ENCODE data around the gene SPNS3. TPM values are rescaled to one million over a fixed set of nuclear protein-coding genes. Genes with fewer than 3 reads are reported as not detected.

The SPNS3 gene
- total and polyA plus RNA-seq, 4 donors = 0.40 to 1.6 (median 0.52) TPM

GRCh38 chr17:4453812-4454591, 20.3 kb downstream of the SPNS3 start:
- no peak for TF ChIP-seq CTCF (IDR thresholded peaks at IDR 0.05; ENCODE audit: control extremely low read depth, extremely low read depth)
- H3K36me3 ChIP-seq (ENCODE audit: control insufficient read depth in 4 of 4, insufficient read depth in 4 of 4, low read length in 4 of 4) = no peaks in the 10 kb centered on the region
- no peaks in the 10 kb centered on the region for H3K27me3 ChIP-seq (ENCODE audit: control insufficient read depth in 3 of 3, insufficient read depth in 3 of 3, low read length in 2 of 3)
- ATAC-seq (ENCODE audit: insufficient read depth, low FRiP score) (no peak), DNase-seq (no peak)
- no peak overlapping the region for H3K9ac ChIP-seq (ENCODE audit: insufficient read depth in 1 of 2, low read length in 2 of 2)
- no peaks in the 10 kb centered on the region for H3K9me3 ChIP-seq (ENCODE audit: control insufficient read depth in 4 of 4, insufficient read depth in 3 of 4, low read length in 3 of 4)
- H3K4me3 ChIP-seq = no peak overlapping the region
- peaks cover 0 to 5% (median 0%) of the 10 kb centered on the region in 5 donors for H3K4me1 ChIP-seq (ENCODE audit: control insufficient read depth in 5 of 5, insufficient read depth in 5 of 5, low read length in 5 of 5)
- no peak overlapping the region for H3K27ac ChIP-seq (ENCODE audit: low read depth in 1 of 2, low read length in 1 of 2)
- WGBS, 2 donors = 61 to 86% methylated on average over 9 of the region's 9 CpGs

GRCh38 chr17:4460661-4461060, 26.9 kb downstream of the SPNS3 start:
- DNase-seq (no peak), ATAC-seq (ENCODE audit: insufficient read depth, low FRiP score) (no peak)
- WGBS, 2 donors = 63 to 78% methylated on average over 5 of the region's 5 CpGs
- H3K27me3 ChIP-seq (ENCODE audit: control insufficient read depth in 3 of 3, insufficient read depth in 3 of 3, low read length in 2 of 3) = no peaks in the 10 kb centered on the region
- H3K9ac ChIP-seq (ENCODE audit: insufficient read depth in 1 of 2, low read length in 2 of 2) = no peak overlapping the region
- no peak overlapping the region for H3K4me3 ChIP-seq
- no peaks in the 10 kb centered on the region for H3K4me1 ChIP-seq (ENCODE audit: control insufficient read depth in 5 of 5, insufficient read depth in 5 of 5, low read length in 5 of 5)
- no peak for TF ChIP-seq CTCF (IDR thresholded peaks at IDR 0.05; ENCODE audit: control extremely low read depth, extremely low read depth)
- no peaks in the 10 kb centered on the region for H3K36me3 ChIP-seq (ENCODE audit: control insufficient read depth in 4 of 4, insufficient read depth in 4 of 4, low read length in 4 of 4)
- peaks cover 0 to 2% (median 1%) of the 10 kb centered on the region in 4 donors for H3K9me3 ChIP-seq (ENCODE audit: control insufficient read depth in 4 of 4, insufficient read depth in 3 of 4, low read length in 3 of 4)
- H3K27ac ChIP-seq (ENCODE audit: low read depth in 1 of 2, low read length in 1 of 2) = no peak overlapping the region

GRCh38 chr17:4463818-4464476, 30.2 kb downstream of the SPNS3 start:
- H3K4me3 ChIP-seq = no peak overlapping the region
- H3K9me3 ChIP-seq (ENCODE audit: control insufficient read depth in 4 of 4, insufficient read depth in 3 of 4, low read length in 3 of 4) = peaks cover 0 to 2% (median 1%) of the 10 kb centered on the region in 4 donors
- H3K36me3 ChIP-seq (ENCODE audit: control insufficient read depth in 4 of 4, insufficient read depth in 4 of 4, low read length in 4 of 4) = no peaks in the 10 kb centered on the region
- H3K9ac ChIP-seq (ENCODE audit: insufficient read depth in 1 of 2, low read length in 2 of 2) = no peak overlapping the region
- ATAC-seq (ENCODE audit: insufficient read depth, low FRiP score) = no peak
- 78 to 82% methylated on average over 10 of the region's 10 CpGs for WGBS, 2 donors
- H3K4me1 ChIP-seq (ENCODE audit: control insufficient read depth in 5 of 5, insufficient read depth in 5 of 5, low read length in 5 of 5) = no peaks in the 10 kb centered on the region
- H3K27ac ChIP-seq (ENCODE audit: low read depth in 1 of 2, low read length in 1 of 2) = no peak overlapping the region
- no peaks in the 10 kb centered on the region for H3K27me3 ChIP-seq (ENCODE audit: control insufficient read depth in 3 of 3, insufficient read depth in 3 of 3, low read length in 2 of 3)
- DNase-seq = no peak
- TF ChIP-seq CTCF (IDR thresholded peaks at IDR 0.05; ENCODE audit: control extremely low read depth, extremely low read depth) = no peak
